ENCODE results near the gene WFDC1. TPM values are rescaled to one million over a fixed set of nuclear protein-coding genes. Genes with fewer than 3 reads are reported as not detected.

WFDC1 gene
- total RNA-seq, 2 experiments from 2014 or later = not detected

DNA sequence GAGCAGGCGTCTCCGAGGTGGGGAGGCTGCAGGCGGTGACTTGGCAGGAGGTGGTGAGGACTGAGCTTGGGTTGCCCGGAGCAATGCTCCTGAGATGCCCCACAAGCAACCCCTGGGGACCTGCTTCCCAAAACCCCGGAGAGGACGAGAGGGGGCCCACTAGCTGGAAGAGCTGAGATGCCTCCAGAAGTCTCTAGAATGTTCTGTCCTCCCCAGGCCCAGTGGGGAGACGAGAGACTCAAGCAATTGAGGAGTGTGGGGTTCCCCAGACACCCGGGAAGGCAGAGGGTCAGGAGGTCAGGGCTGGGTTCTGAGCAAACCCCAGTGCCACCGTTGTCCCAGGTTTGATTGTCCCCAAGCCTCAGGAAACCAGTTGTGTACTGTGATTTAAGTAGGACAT, 52.5 kb downstream of the WFDC1 start:
- Histone ChIP-seq H2AFZ (ENCODE audit: low read length) (no peak overlapping the region), H3K79me2 (ENCODE audit: insufficient read depth, low read depth, low read length) (no peaks in the 10 kb centered on the region), H3K4me1 (ENCODE audit: insufficient read depth, low read length, poor library complexity, severe bottlenecking) (no peaks in the 10 kb centered on the region), H3K36me3 (ENCODE audit: insufficient read depth, low read length) (no peaks in the 10 kb centered on the region), H3K27ac (ENCODE audit: low read depth, low read length, poor library complexity, severe bottlenecking) (no peak overlapping the region), H3K9me3 (ENCODE audit: low read length) (no peaks in the 10 kb centered on the region), H4K20me1 (ENCODE audit: insufficient read depth, low read length) (no peaks in the 10 kb centered on the region), H3K4me2 (ENCODE audit: low read length) (no peak overlapping the region), H3K4me3 (ENCODE audit: low read depth, low read length, poor library complexity, severe bottlenecking) (no peak overlapping the region), H3K9me2 (ENCODE audit: insufficient read depth, low read length) (no peaks in the 10 kb centered on the region)
- ChIA-PET POLR2A (no interaction called here), CTCF (ENCODE audit: unreplicated experiment) (no interaction called here)
- TF ChIP-seq, protein P1, sequence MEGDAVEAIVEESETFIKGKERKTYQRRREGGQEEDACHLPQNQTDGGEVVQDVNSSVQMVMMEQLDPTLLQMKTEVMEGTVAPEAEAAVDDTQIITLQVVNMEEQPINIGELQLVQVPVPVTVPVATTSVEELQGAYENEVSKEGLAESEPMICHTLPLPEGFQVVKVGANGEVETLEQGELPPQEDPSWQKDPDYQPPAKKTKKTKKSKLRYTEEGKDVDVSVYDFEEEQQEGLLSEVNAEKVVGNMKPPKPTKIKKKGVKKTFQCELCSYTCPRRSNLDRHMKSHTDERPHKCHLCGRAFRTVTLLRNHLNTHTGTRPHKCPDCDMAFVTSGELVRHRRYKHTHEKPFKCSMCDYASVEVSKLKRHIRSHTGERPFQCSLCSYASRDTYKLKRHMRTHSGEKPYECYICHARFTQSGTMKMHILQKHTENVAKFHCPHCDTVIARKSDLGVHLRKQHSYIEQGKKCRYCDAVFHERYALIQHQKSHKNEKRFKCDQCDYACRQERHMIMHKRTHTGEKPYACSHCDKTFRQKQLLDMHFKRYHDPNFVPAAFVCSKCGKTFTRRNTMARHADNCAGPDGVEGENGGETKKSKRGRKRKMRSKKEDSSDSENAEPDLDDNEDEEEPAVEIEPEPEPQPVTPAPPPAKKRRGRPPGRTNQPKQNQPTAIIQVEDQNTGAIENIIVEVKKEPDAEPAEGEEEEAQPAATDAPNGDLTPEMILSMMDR (conservative IDR thresholded peaks at IDR 0.05; ENCODE audit: low read length) = no peak
- TF ChIP-seq EZH2phosphoT487 (IDR thresholded peaks at IDR 0.05; ENCODE audit: borderline replicate concordance, low read depth, low read length) = no peak
- intact Hi-C loops (cut with micrococcal nuclease; ENCODE audit: unreplicated experiment) = no loop called here
- no TSS peak for BruUV-seq (replicated peaks)
- no peak for DNase-seq (ENCODE audit: low spot score)

DNA sequence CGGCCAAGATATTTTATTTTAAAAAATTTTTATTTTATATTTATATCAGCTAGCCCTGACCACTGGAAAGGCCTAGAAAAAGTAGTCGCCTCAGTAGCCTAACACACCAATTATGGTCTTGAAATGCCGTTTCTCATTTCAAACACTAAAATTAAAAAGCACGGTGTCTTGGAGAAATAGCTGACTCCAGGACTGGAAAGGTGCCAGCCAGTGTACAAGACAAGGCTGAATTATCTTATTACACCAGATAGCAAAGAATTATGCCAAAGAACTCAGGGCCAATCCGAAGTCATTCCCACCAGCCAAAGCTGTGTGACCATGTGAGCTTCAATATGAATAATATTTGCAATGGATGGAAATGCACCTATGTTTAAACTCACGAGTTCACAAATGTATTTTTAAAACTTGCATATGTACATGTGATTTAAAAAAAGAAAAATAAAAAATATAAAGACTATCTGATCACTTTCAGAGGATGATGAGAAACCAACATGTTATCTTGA, 53.8 kb downstream of the WFDC1 start:
- H3K79me2 ChIP-seq (ENCODE audit: insufficient read depth, low read depth, low read length) = no peaks in the 10 kb centered on the region
- no peak overlapping the region for H2AFZ ChIP-seq (ENCODE audit: low read length)
- no peaks in the 10 kb centered on the region for H3K9me3 ChIP-seq (ENCODE audit: low read length)
- ChIA-PET CTCF (ENCODE audit: unreplicated experiment) (no interaction called here), POLR2A (no interaction called here)
- TF ChIP-seq, protein P1 (conservative IDR thresholded peaks at IDR 0.05; ENCODE audit: low read length) = no peak
- no peak overlapping the region for H3K4me2 ChIP-seq (ENCODE audit: low read length)
- H4K20me1 ChIP-seq (ENCODE audit: insufficient read depth, low read length) = no peaks in the 10 kb centered on the region
- no peak for DNase-seq (ENCODE audit: low spot score)
- intact Hi-C loops (cut with micrococcal nuclease; ENCODE audit: unreplicated experiment) = no loop called here
- H3K27ac ChIP-seq (ENCODE audit: low read depth, low read length, poor library complexity, severe bottlenecking) = no peak overlapping the region
- no peaks in the 10 kb centered on the region for H3K36me3 ChIP-seq (ENCODE audit: insufficient read depth, low read length)
- no peaks in the 10 kb centered on the region for H3K9me2 ChIP-seq (ENCODE audit: insufficient read depth, low read length)
- no peaks in the 10 kb centered on the region for H3K4me1 ChIP-seq (ENCODE audit: insufficient read depth, low read length, poor library complexity, severe bottlenecking)
- BruUV-seq (replicated peaks) = no TSS peak
- no peak overlapping the region for H3K4me3 ChIP-seq (ENCODE audit: low read depth, low read length, poor library complexity, severe bottlenecking)

GRCh38 chr16:84349862-84350684, 55.4 kb downstream of the WFDC1 start:
- TF ChIP-seq, protein P1 (conservative IDR thresholded peaks at IDR 0.05; ENCODE audit: low read length) = no peak
- no peak for TF ChIP-seq EZH2phosphoT487 (IDR thresholded peaks at IDR 0.05; ENCODE audit: borderline replicate concordance, low read depth, low read length)
- Histone ChIP-seq H3K9me2 (ENCODE audit: insufficient read depth, low read length) (no peaks in the 10 kb centered on the region), H3K4me2 (ENCODE audit: low read length) (no peak overlapping the region), H2AFZ (ENCODE audit: low read length) (no peak overlapping the region), H3K4me3 (ENCODE audit: low read depth, low read length, poor library complexity, severe bottlenecking) (no peak overlapping the region), H3K9me3 (ENCODE audit: low read length) (no peaks in the 10 kb centered on the region), H3K4me1 (ENCODE audit: insufficient read depth, low read length, poor library complexity, severe bottlenecking) (no peaks in the 10 kb centered on the region), H3K27ac (ENCODE audit: low read depth, low read length, poor library complexity, severe bottlenecking) (no peak overlapping the region), H3K36me3 (ENCODE audit: insufficient read depth, low read length) (no peaks in the 10 kb centered on the region), H4K20me1 (ENCODE audit: insufficient read depth, low read length) (no peaks in the 10 kb centered on the region), H3K79me2 (ENCODE audit: insufficient read depth, low read depth, low read length) (no peaks in the 10 kb centered on the region)
- intact Hi-C loops (cut with micrococcal nuclease; ENCODE audit: unreplicated experiment) = no loop called here
- no TSS peak for BruUV-seq (replicated peaks)
- CTCF ChIA-PET (ENCODE audit: unreplicated experiment) = interaction anchor here (0.6 kb wide), 1 partner anchor 44 kb away, joined by 4 read pairs; no protein-coding TSS in a partner anchor
- POLR2A ChIA-PET = no interaction called here
- DNase-seq (ENCODE audit: low spot score) = no peak

Data from OCI-LY7 (cell line).